KG1 (cell line): ENCODE data around the gene ARL6IP1.
"Not testable (repeated sequence)": the region's sequence is repeated elsewhere in the genome, so short reads cannot be mapped to it uniquely, and the experiment has no call there.

Experiments used
- DNase-seq: peaks from one replicate; lab custom pipeline; 2025; lab: John Stamatoyannopoulos, UW

Gene ARL6IP1

GRCh38 chr16:18799500-18799899, 1.8 kb downstream of the ARL6IP1 start:
- DNase-seq = no peak

- no peak for DNase-seq
These were observed 3.6 kb downstream of the ARL6IP1 start for GRCh38 chr16:18797746-18798145.

GRCh38 chr16:18796377-18796776, 5.0 kb downstream of the ARL6IP1 start:
- no peak for DNase-seq

GRCh38 chr16:18792836-18793433, 8.4 kb downstream of the ARL6IP1 start:
- DNase-seq = no peak

GRCh38 chr16:18789850-18790706, 11.3 kb downstream of the ARL6IP1 start, which contains the start of gene RPS15A:
RPS15A (minus strand) TSS chr16:18790334; CDS start chr16:18789113, 1,221 bp downstream.
- peak; percentile 93 for DNase-seq

- no peak for DNase-seq
These were observed 11.9 kb downstream of the ARL6IP1 start for GRCh38 chr16:18789515-18789849.

- DNase-seq = no peak
These were observed 12.4 kb downstream of the ARL6IP1 start for GRCh38 chr16:18788828-18789514.

GRCh38 chr16:18784917-18785623, 16.3 kb downstream of the ARL6IP1 start:
- no peak for DNase-seq

- no peak for DNase-seq
These were observed 17.7 kb downstream of the ARL6IP1 start for GRCh38 chr16:18783430-18784341.

GRCh38 chr16:18782697-18783429, 18.5 kb downstream of the ARL6IP1 start:
- no peak for DNase-seq

- DNase-seq = not testable (repeated sequence)
These were observed 20.1 kb downstream of the ARL6IP1 start for GRCh38 chr16:18781232-18781631.

GRCh38 chr16:18780460-18781026, 20.8 kb downstream of the ARL6IP1 start:
- DNase-seq = not testable (repeated sequence)

- not testable (repeated sequence) for DNase-seq
These were observed 23.7 kb downstream of the ARL6IP1 start for GRCh38 chr16:18777664-18778063.

GRCh38 chr16:18776334-18776733, 25.0 kb downstream of the ARL6IP1 start:
- not testable (repeated sequence) for DNase-seq

- DNase-seq = not testable (repeated sequence)
These were observed 26.7 kb downstream of the ARL6IP1 start for GRCh38 chr16:18774651-18775050.

- DNase-seq = not testable (repeated sequence)
These were observed 29.2 kb downstream of the ARL6IP1 start for GRCh38 chr16:18772171-18772570.

GRCh38 chr16:18770336-18770962, 30.9 kb downstream of the ARL6IP1 start:
- not testable (repeated sequence) for DNase-seq

GRCh38 chr16:18767217-18767616, 34.1 kb downstream of the ARL6IP1 start:
- not testable (repeated sequence) for DNase-seq

GRCh38 chr16:18762713-18763112, 38.6 kb downstream of the ARL6IP1 start:
- not testable (repeated sequence) for DNase-seq
